Left forelimb (tissue), 1 donor: ENCODE results near the gene CSNK2A1.
"Not testable (repeated sequence)": the region's sequence is repeated elsewhere in the genome, so short reads cannot be mapped to it uniquely, and the experiment has no call there.

Experiments
- DNase-seq: peaks from one replicate; pipeline ENCODE4 v3.0.0-alpha.2; 2018; ENCODE audit warnings: low spot score

Gene CSNK2A1

DNA sequence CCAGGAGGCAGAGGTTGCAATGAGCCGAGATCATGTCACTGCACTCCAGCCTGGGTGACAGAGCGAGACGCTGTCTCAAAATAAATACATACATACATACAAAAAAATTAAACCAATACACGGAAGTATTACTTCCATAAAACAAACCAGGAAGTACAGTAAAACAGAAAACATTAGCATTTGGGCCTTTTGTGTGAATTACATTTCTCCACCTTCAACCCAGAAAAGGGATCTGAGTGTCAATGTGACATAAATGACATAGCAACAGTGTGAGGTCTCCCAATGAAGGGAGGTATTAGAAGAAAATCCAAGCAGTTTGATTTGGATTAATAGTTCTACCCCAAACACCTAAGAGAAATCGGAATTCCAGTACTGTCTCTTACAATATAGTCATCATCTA is 10.1 kb downstream of the CSNK2A1 start:
- no peak for DNase-seq

DNA sequence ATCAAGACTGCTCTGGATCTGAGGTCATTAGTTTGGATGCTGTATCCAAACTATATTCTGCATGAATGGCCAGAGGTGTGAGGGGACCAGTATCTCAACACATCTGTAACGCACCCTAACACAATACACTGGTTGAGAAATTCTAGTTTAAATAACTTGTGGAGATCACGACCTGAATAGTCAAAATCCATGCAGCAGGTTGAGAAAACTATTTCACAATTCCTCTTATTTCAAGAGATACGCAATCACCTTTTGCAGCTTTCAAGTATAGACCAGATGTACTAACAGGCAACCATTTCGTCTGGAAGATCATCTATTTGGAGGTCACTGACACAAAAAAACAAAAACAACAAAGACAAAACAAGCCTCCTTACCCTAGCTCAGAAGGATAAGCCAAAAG is 11.1 kb downstream of the CSNK2A1 start:
- DNase-seq: no peak

DNA sequence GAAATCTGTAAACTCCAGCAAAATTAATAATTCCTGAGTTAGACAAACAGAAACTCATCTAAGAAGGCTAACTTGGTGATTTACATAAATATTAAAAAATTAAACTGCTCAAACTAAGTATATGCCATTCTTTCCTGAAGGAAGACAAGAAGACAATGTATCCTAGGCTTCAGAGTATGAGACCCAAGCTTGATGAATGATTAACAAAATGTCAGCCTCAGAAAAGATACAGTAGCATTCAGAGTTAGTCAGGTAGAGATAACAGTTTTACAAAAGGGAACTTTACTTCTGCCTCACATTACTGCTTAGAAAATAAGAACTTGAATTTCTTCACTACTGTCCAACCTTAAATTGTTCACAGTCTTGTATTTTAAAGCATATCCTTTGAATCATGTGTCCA is 12.0 kb downstream of the CSNK2A1 start:
- no peak for DNase-seq

DNA sequence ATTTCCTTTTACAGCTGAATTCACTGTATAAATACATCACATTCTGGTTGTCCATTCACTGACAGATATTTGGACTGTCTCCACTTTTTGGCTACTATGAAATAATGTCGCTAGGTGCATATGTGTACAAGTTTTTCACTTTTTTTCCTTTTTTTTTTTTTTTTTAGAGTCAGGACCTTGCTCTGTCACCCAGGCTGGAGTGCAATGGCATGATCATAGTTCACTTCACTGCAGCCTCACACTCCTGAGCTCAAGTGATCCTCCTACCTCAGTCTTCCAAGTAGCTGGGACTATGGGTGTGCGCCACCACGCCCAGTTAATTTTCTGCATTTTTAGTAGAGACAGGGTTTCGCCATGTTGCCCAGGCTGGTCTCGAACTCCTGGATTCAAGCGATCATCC is 13.3 kb downstream of the CSNK2A1 start:
- no peak for DNase-seq

DNA sequence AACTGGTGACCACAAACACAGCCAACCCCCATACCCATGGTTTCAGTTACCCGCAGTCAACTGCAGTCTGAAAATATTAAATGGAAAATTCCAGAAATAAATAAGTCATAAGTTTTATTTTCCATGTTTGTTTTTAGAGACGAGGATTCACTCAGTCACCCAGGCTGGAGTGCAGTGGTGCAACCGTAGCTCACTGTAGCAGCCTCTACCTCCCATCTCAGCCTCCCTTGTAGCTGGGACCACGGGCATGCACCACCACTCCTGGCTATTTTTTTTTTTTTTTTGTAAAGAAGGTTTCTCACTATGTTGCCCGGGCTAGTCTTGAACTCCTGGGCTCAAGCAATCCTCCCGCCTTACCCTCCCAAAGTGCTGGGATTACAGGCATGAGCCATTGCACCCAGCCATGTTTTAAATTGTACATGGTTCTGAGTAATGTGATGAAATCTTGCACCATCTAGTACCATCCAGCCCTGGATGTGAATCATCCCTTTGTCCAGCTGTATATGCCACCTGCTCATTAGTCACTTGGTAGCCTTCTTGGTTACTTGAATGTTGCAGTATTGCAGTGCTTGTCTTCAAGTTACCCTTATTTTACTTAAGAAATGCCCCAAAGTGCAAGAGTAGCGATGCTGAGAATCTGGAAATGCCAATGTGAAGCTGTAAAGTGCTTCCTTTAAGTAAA is 14.5 kb downstream of the CSNK2A1 start:
- DNase-seq: no peak

DNA sequence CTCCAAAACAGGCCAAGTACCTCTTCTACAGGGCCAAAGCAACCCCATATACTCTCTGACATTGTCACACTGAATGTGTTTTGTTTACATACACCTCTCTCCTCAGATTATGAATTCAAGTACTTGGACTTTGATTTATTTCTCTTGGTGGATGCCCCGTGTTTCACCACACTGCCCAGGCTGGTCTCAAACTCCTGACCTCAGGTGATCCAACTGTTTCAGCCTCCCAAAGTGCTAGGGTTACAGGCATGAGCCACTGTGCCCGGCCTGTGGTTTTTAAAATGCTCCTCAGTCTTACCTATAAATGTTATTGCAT is 16.1 kb downstream of the CSNK2A1 start:
- DNase-seq: no peak

DNA sequence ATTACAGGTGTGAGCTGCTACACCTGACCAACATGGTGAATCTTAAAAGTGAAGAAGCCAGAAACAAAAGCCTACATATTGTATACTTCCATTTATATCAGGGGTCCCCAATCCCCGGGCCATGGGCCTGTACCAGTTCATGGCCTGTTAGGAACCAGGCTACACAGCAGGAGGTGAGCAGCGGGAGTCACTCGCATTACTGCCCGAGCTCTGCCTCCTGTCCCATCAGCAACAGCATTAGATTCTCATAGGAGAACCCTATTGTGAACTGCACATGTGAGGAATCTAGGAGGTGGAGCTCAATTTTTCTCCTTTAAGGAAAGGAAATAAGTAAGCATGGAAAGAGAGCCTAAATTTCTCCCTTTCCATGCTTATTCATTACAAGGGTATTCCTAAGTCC is 21.7 kb downstream of the CSNK2A1 start:
- DNase-seq: no peak

DNA sequence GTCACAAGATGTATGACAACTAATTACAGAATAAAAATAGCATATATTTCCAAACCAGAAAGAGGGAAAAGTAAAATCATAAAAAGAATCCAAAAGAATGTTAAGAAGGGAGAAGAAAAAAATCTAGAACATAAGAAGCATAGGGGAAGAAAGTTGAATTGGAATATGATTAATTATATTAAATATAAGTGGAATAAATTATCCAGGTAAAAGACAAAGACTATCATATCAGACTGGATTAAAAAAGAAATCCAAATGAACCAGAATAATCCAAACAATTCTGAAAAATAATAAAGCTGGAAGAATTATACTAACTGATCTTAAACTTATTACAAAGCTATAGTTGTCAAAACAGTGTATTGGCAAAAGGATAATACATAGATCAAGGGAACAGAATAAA is 23.6 kb downstream of the CSNK2A1 start:
- DNase-seq: no peak

DNA sequence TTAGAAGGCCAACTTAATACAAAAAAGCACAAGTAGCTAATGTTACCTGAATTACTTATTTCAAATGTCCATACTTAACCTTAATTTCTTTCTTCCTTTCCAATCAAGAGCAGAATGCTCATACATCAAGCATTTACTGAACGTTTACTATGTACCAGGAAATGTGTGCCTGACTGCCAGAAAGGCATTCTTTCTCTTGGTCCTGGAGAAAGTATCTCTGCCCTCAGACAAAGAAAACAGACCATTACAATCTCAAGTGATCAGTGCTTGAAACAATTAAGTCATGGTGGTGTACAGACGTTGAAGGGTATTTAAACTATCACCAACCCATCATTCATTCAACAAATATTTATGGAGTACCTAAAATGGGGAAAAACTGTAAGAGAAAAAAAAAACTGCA is 26.4 kb downstream of the CSNK2A1 start:
- no peak for DNase-seq

DNA sequence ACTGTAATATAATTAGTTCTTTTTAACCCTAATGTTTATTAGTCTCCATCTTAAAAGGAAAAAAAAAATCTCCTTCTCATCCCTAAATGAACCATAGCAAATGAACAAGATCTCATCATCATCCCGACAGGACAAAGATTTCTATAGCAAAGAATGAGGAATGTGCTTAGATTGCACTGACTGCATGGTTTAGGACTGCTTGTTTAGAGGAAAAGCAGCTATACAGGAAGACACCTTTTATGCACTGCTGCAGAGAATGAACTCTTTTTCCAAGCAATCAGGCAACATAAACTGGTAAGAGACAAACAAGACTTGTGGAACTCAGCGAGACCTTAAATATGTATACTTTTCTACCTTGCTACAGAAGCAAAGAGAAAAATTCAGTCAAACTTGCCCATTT is 26.8 kb downstream of the CSNK2A1 start:
- DNase-seq: no peak

DNA sequence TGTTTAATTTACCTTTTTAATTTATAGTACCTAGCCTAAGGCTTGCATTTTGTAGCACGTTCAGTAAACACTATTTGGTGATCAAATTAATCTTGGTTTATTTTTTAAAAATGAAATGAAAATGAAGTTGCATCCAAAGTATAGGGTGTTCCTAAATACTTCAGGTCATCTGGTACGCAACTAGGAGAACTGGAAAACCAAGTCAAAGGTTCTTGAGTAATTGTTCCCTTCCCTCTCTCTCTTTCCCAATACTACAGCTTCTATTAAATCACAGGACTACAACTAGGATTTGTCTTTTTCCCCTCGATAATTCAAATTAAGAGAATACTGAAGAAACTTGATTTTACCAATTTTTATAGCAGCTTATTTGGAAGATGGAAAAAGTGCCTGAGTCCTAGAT is 27.9 kb downstream of the CSNK2A1 start:
- DNase-seq: no peak

DNA sequence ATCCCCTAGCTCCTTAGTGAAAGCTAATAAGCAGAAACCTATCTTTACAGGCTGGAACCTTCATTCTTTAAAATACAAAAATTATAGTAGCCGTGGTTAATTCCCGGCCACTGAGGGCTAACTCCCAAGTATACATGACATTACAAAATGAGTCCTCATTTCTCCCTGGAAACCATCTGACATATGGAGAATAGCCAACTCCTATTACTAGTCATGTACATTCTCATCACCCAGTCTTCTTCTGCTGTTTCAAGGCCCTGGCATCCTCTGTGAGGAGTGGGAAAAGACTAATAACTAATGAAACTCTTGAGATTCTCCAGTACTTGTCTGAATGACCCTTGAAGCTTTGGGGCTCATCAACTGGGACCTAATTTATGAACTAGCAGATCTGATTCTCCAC is 30.2 kb downstream of the CSNK2A1 start:
- no peak for DNase-seq

DNA sequence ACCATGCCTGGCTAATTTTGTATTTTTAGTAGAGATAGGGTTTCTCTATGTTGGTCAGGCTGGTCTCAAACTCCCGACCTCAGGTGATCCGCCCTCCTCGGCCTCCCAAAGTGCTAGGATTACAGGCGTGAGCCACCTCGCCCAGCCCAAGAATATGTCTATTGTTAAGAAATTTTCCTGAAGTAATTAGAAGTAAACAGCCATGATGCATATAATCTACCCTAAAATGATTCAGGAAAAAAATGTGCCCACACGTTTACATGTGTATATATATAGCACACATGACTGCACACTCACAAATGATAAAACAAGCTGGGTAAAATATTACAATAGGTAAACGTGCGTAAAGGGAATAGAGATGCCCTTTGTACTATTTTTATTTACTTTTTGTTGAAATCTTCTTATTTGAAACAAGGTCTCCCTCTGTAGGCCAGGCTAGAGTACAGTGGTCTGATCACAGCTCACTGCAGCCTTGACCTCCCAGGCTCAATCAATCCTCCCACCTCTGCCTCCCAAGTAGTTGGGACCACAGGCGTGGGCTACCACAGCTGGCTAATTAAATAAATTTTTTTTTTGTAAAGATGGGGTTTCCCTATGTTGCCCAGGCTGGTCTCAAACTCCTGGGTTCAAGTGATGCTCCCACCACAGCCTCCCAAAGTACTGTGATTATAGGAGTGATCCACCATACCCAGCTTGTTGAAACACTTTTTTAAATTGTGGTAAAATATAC is 33.1 kb downstream of the CSNK2A1 start:
- not testable (repeated sequence) for DNase-seq

DNA sequence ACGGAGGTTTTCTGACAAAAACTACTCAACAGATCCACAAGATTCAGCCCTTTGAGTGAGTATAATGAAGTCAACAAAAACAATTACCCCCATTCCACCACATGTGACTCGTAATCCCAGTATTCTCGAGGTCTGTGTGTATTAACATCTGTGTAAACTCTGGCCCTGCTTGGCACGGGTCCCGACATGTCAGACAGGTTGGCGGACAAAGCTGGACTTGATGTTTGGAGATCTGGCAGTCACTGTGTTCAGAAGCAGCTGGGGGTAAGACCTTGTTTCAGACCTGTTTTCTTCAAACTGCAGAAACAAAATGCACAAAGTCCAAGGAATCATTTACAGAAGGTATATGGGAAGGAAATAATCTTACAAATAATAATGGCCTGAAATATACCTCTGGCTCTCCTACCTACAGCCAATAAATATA is 35.2 kb downstream of the CSNK2A1 start:
- not testable (repeated sequence) for DNase-seq

DNA sequence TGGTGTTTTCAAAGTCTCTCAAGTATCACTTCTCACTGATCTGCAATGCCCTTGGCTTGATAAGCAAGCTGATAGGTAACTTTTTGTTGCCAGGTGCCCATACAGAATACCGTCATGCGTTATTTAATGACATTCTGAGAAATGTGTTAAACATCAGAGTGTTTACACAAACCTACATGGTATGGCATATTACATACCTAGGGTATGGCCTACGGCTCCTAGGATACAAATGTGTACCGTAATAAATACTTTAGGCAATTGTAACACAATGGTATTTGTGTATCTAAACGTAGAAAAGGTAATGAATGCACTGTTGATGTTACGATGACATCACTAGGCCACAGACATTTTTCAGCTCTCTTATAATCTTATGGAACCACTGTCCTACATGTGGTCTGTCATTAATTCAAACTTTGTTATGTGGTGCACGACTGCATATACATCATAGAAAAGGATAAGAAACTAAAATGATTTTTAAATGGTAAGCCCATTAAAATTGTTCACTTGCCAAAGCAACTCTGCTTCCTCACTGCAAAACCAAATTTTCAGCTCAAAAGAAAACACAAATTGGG is 35.7 kb downstream of the CSNK2A1 start:
- DNase-seq: no peak

DNA sequence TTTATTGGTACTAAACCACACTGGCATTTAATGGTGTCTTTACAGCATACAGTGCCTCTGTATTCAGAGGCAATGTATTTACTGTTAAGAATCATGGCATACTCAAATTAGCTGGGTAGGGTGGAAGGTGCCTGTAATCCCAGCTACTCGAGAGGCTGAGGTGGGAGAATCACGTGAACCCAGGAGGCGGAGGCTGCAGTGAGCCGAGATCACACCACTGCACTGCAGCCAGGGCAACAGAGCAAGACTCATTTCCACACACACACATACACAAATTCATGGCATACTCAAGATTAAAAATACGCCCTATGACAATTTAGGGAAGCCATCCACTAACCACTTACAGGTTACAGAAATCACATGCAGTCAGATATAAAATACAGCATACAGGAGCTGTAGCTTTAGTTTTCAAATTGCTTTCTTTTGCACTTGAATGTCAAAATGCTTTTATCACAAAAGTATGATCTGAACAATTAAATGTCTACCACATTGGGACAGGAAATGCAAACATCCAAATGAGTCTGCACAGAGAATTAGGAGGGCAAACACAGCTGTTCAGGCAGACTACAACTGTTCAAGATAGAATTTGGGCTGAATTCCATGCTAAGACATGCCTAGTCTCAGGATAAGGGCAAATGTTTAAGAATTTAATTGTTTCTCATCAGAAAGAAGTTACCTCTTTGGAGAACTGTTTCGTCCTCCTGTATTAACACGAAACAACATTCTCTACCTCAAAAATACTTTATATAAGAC is 36.4 kb downstream of the CSNK2A1 start:
- no peak for DNase-seq

DNA sequence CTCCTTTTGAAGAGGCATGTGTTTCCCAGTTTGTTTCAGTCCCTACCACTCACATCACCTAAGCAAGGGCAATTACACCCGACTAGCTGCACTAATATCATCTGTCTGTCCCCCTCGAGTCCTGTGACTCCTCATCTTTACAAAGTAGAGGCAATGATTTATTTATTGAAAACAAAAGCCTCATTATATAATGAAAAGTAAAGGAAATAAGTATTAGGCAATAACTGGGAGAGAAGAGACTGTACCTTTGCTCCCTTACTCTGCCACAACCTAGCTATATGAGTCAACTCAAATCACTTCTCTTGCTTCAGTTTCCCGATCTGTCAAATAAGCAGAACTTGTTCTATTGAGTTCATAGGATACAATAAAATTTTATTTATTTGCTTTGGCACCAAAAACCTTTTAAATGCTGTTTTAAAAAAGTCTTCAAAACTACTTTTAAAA is 38.9 kb downstream of the CSNK2A1 start:
- no peak for DNase-seq

DNA sequence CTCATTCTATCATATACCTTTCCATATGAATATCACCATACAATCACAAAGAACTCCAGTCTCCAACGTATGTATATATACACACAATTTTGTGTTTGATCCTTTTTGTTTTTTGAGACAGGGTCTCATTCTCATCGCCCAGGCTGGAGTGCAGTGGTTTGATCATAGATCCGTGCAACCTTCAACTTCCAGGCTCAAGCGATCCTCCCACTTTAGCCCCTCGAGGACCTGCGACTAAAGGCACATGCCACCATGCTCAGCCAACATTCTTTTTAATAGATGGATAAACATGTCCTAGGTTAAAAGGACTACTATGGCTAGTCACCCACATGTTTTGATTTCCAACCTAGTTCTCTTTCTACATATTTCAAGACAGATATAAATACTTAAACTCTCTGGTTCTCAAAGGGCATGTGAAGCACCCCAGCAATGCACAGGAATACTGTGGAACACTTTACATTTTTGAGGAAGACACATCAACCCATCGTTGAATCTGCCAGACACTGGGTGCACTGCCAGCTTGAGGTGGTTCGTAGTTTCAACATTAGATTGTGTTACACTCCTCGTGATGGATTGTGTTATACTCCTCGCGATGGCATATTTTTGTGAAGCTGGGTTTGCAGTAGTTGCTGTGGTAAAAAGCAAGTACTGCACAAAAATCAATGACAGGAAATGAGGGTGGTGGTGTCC is 40.4 kb downstream of the CSNK2A1 start:
- no peak for DNase-seq

DNA sequence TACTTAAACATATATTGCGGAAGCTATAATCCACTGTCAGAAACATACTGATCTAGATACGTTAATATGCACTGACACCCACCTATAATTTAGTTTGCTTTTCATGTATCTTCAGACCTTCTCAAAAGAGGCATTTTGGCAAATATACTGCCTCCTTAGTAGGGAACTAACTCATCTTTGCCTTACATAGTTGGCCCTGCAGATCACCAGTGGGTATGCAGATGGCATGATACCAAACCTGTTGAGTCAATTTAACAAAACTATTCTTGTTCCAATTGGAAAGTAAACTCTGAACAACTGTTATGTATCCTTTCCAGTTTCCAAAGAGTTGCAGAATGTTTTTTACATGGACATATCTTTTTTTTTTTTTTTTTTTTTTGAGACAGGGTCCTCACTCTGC is 45.6 kb downstream of the CSNK2A1 start:
- no peak for DNase-seq

DNA sequence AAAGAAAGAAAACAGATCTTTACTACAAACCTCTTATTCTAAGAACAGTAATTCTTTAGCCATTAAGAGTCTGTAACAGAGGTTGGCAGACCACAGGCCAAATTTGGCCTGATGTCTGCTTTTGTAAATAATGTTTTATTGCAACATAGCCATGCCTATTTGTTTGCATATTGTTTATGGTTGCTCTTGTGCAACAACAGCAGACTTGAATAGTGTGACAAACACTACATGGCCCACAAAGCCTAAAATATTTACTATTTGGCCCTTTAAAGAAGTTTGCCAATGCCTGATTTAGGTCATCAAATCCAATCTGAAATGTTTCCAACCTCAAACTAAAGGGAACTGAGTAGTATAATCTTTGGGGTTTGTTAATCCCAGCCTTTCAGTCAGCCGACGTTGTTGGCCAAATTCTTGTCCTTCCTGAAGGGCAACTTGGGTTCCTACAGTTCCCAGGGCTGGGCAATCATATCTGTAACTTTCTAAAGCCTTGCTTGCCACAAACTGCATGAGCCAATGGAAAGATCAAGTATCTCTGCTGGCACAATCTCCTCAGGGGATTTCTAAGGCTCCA is 47.4 kb downstream of the CSNK2A1 start:
- DNase-seq: no peak

DNA sequence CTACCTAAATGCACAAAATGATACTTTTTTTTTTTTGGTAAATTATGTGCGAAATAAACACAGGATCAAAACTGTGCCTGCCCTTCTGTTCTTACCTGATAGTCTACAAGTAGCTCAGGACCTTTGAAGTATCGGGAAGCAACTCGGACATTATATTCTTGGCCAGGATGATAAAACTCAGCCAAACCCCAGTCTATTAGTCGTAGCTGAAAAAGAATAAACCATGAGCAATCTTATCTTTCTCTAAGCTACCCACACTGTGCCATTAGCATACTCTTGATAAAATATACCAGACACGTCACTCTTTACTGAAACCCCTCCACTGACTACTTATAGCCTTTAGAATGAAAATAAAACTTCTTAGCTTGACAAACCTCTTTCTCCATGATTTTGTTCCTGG is 51.4 kb downstream of the CSNK2A1 start:
- no peak for DNase-seq

DNA sequence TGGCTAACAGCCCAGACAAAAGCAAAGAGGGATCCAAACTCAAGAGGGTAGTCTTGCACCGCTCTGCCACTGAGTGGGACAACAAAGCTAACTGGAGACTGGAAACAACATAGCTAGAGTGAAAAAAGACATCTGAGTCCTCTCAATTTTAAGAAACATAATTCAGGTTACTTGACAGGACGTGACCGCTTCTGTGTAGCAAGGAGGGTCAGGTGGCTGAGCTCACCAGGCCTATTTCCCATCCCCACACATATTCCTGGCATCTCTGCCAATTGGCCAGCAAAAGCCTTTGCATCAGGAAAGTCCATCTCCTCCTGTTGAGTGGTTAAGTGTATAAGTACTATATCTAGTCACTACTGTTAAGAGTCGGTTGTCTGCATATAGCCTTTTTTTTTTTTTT is 55.9 kb downstream of the CSNK2A1 start:
- DNase-seq: no peak
